ENCODE data around the gene CD22. TPM values are rescaled to one million over a fixed set of nuclear protein-coding genes. Genes with fewer than 3 reads are reported as not detected.
A peak's percentile ranks its signal among the peaks of the same experiment; 100 is the strongest.

CD22 gene
- total and polyA plus RNA-seq, 2 of the 4 experiments (the other 2 are of a cell fraction) = 0.18 to 0.22 TPM

GRCh38 chr19:35294859-35295791 is 33.9 kb upstream of the CD22 start:
- 0 out of 2 replicates have a peak, but pooled peaks have one; percentile 17 for ATAC-seq (ENCODE audit: low read depth)
- no peak overlapping the region for H3K56ac ChIP-seq (ENCODE audit: extremely low read depth, insufficient read depth, low read length)
- H3K9me3 ChIP-seq (ENCODE audit: control insufficient read depth, insufficient read depth, low read length) = no peaks in the 10 kb centered on the region
- H2AFZ ChIP-seq (replicated peaks; ENCODE audit: low read length, poor library complexity) = no peak overlapping the region
- no peak overlapping the region for H2BK120ac ChIP-seq (ENCODE audit: low read depth, low read length)
- no peak for DNase-seq
- in situ Hi-C loops (cut with MboI; ENCODE audit: low sequenced_read_pairs) = no loop called here
- H3K4me1 ChIP-seq (ENCODE audit: control insufficient read depth, insufficient read depth, low read length) = no peaks in the 10 kb centered on the region
- no peak overlapping the region for H3K4me3 ChIP-seq (ENCODE audit: insufficient read depth, low read depth, low read length)
- H3K27me3 ChIP-seq (ENCODE audit: control insufficient read depth, insufficient read depth, low read length) = peaks cover 21% of the 10 kb centered on the region
- H2AK9ac ChIP-seq (replicated peaks; ENCODE audit: low read depth, low read length, poor library complexity) = no peak overlapping the region
- peaks cover 15% of the 10 kb centered on the region for H3K9me1 ChIP-seq (ENCODE audit: insufficient read depth, low read length)
- no peak overlapping the region for H3K4me2 ChIP-seq (ENCODE audit: low read depth, low read length)
- WGBS, 2 experiments (ENCODE audit: extremely low coverage in 2 of 2, insufficient read length in 1 of 2) = no CpG with 5 or more reads among the region's 25 CpGs
- H4K5ac ChIP-seq (ENCODE audit: low read depth, low read length) = no peak overlapping the region
- no peak overlapping the region for H2AK5ac ChIP-seq (ENCODE audit: low read depth, low read length)
- no peak overlapping the region for H2BK15ac ChIP-seq (ENCODE audit: low read depth, low read length)
- H3K79me1 ChIP-seq (ENCODE audit: low read depth in 1 of 2, low read length in 2 of 2) = no peaks in the 10 kb centered on the region
- H4K91ac ChIP-seq (ENCODE audit: insufficient read depth, low read depth, low read length) = no peak overlapping the region
- H4K20me1 ChIP-seq (ENCODE audit: insufficient read depth, low read length) = no peaks in the 10 kb centered on the region
- ChIA-PET CTCF (interaction anchor here (1.0 kb wide), 1 partner anchor 13 kb away, joined by 3 read pairs; the partner anchor contains the start of gene HAMP), POLR2A (ENCODE audit: unreplicated experiment) (no interaction called here)
- H3K14ac ChIP-seq (replicated peaks; ENCODE audit: low read depth, low read length) = no peak overlapping the region
- H3K36me3 ChIP-seq (ENCODE audit: control insufficient read depth, insufficient read depth, low read length) = no peaks in the 10 kb centered on the region
- dilution Hi-C loops (cut with HindIII; ENCODE audit: low sequenced_read_pairs, unreplicated experiment) = no loop called here
- no peak overlapping the region for H3K27ac ChIP-seq (ENCODE audit: insufficient read depth, low read length)
- no peak overlapping the region for H4K8ac ChIP-seq (ENCODE audit: low read depth in 2 of 2, low read length in 2 of 2)
- no peak overlapping the region for H3K4ac ChIP-seq (ENCODE audit: low read depth, low read length)
- TF ChIP-seq MAZ (IDR thresholded peaks at IDR 0.05; ENCODE audit: borderline replicate concordance, low read depth, low read length) = no peak
- TF ChIP-seq FOS (IDR thresholded peaks at IDR 0.05; ENCODE audit: low read depth, low read length) = no peak
- TF ChIP-seq CEBPB (IDR thresholded peaks at IDR 0.05; ENCODE audit: low read depth, low read length) = no peak
- no peak for TF ChIP-seq POLR2A (IDR thresholded peaks at IDR 0.05; ENCODE audit: low read depth, low read length)
- TF ChIP-seq NFE2L2 (IDR thresholded peaks at IDR 0.05; ENCODE audit: low read depth, low read length) = no peak
- no peak for TF ChIP-seq RAD21 (IDR thresholded peaks at IDR 0.05; ENCODE audit: low read length)
- TF ChIP-seq CTCF (conservative IDR thresholded peaks at IDR 0.05; ENCODE audit: low read depth, low read length) = no peak
- no peak for TF ChIP-seq MXI1 (IDR thresholded peaks at IDR 0.05; ENCODE audit: borderline replicate concordance, low read depth, low read length)
- TF ChIP-seq BHLHE40 (IDR thresholded peaks at IDR 0.05; ENCODE audit: low read depth, low read length) = no peak
- H2BK20ac ChIP-seq (ENCODE audit: low read depth, low read length) = no peak overlapping the region
- no TSS peak for BruUV-seq (replicated peaks)
- no peak overlapping the region for H3K23ac ChIP-seq (ENCODE audit: low read depth, low read length)
- no peak overlapping the region for H3K9ac ChIP-seq (ENCODE audit: low read depth, low read length)
- H3K18ac ChIP-seq (ENCODE audit: low read depth, low read length) = no peak overlapping the region
- H2BK5ac ChIP-seq (ENCODE audit: low read depth, low read length, poor library complexity, severe bottlenecking) = no peak overlapping the region
- intact Hi-C loops (cut with micrococcal nuclease) = no loop called here

Measured in IMR-90 (cell line).